C4-2B (cell line): Measurements from ENCODE around the gene KIRREL2.

ENCODE experiments used
- H3K27ac ChIP-seq: fragments of 450-650 bp; 2 replicates; pipeline ENCODE4 v1.5.1; 2017
- CTCF ChIP-seq: fragments of 450-650 bp; conservative IDR thresholded peaks from 2 replicates; pipeline ENCODE4 v1.5.1; 2017; ENCODE audit warnings: mild to moderate bottlenecking
- ZFX ChIP-seq: fragments of 450-650 bp; IDR thresholded peaks from 2 replicates; pipeline ENCODE4 v1.6.1; 2017

KIRREL2 gene

GRCh38 chr19:35853038-35853756, 3.5 kb upstream of the KIRREL2 start:
- H3K27ac ChIP-seq: no peak overlapping the region
- TF ChIP-seq CTCF (no peak), ZFX (no peak)

- TF ChIP-seq CTCF: no peak
- no peak for TF ChIP-seq ZFX
Observed at GRCh38 chr19:35858311-35858710, 1.6 kb downstream of the KIRREL2 start.

GRCh38 chr19:35859414-35859813, 2.7 kb downstream of the KIRREL2 start:
- no peak overlapping the region for H3K27ac ChIP-seq
- TF ChIP-seq CTCF: no peak
- no peak for TF ChIP-seq ZFX

More at GRCh38 chr19:35858311-35858710, 1.6 kb downstream of the KIRREL2 start:
- H3K27ac ChIP-seq: no peak overlapping the region

- TF ChIP-seq ZFX: no peak
- TF ChIP-seq CTCF: no peak
- H3K27ac ChIP-seq: no peak overlapping the region
Observed at GRCh38 chr19:35860436-35860817, 3.7 kb downstream of the KIRREL2 start.

GRCh38 chr19:35860818-35861639, 4.3 kb downstream of the KIRREL2 start:
- no peak overlapping the region for H3K27ac ChIP-seq

GRCh38 chr19:35861640-35862160, 5.0 kb downstream of the KIRREL2 start:
- TF ChIP-seq CTCF (no peak), ZFX (no peak)
- no peak overlapping the region for H3K27ac ChIP-seq

More at GRCh38 chr19:35860818-35861639, 4.3 kb downstream of the KIRREL2 start:
- TF ChIP-seq CTCF: no peak
- no peak for TF ChIP-seq ZFX

GRCh38 chr19:35862528-35862927, 5.8 kb downstream of the KIRREL2 start:
- H3K27ac ChIP-seq: no peak overlapping the region
- no peak for TF ChIP-seq CTCF
- no peak for TF ChIP-seq ZFX
